Hepatocyte (in vitro differentiated cells): ENCODE data around the gene DNTT. TPM values are rescaled to one million over a fixed set of nuclear protein-coding genes. Genes with fewer than 3 reads are reported as not detected.

Experiments used
- DNase-seq: peaks from one replicate; pipeline ENCODE4 v3.0.0-alpha.2; 2016; ENCODE audit warnings: low spot score
- H2AFZ ChIP-seq: fragments of 200-600 bp; sonication (generic); 2 replicates; pipeline ENCODE4 v1.6.0; 2016; ENCODE audit warnings: antibody characterized with exemption, mild to moderate bottlenecking
- H3K27ac ChIP-seq: fragments of 200-600 bp; sonication (generic); 2 replicates; pipeline ENCODE4 v1.5.1; 2016; ENCODE audit warnings: mild to moderate bottlenecking
- H3K27me3 ChIP-seq: fragments of 200-600 bp; sonication (generic); 2 replicates; pipeline ENCODE4 v1.6.1; 2016
- H3K36me3 ChIP-seq: fragments of 200-600 bp; sonication (generic); replicated peaks from 2 replicates; pipeline ENCODE4 v1.5.1; 2016; ENCODE audit warnings: low read depth; ENCODE audit not compliant: insufficient read depth
- H3K4me1 ChIP-seq: fragments of 200-600 bp; sonication (generic); 2 replicates; pipeline ENCODE4 v1.5.1; 2016; ENCODE audit warnings: mild to moderate bottlenecking, moderate library complexity; ENCODE audit not compliant: insufficient read depth
- H3K4me2 ChIP-seq: fragments of 200-600 bp; sonication (generic); 2 replicates; pipeline ENCODE4 v1.6.0; 2016
- H3K4me3 ChIP-seq: fragments of 200-600 bp; sonication (generic); 2 replicates; pipeline ENCODE4 v1.5.1; 2016; ENCODE audit warnings: mild to moderate bottlenecking
- H3K79me2 ChIP-seq: fragments of 200-600 bp; sonication (generic); 2 replicates; pipeline ENCODE4 v1.6.0; 2017; ENCODE audit warnings: mild to moderate bottlenecking
- H3K9me2 ChIP-seq: fragments of 200-600 bp; sonication (generic); replicated peaks from 2 replicates; pipeline ENCODE4 v1.6.0; 2017; ENCODE audit warnings: mild to moderate bottlenecking; ENCODE audit not compliant: insufficient read depth
- H3K9me3 ChIP-seq: fragments of 200-600 bp; sonication (generic); 2 replicates; pipeline ENCODE4 v1.5.1; 2016; ENCODE audit warnings: low read depth, mild to moderate bottlenecking
- H4K20me1 ChIP-seq: fragments of 200-600 bp; sonication (generic); 2 replicates; pipeline ENCODE4 v1.6.0; 2016; ENCODE audit warnings: mild to moderate bottlenecking; ENCODE audit not compliant: insufficient read depth, poor library complexity, severe bottlenecking
- CTCF ChIP-seq: fragments of 200-600 bp; sonication (generic); IDR thresholded peaks from 2 replicates; pipeline ENCODE4 v1.5.1; 2016; ENCODE audit warnings: antibody characterized with exemption, mild to moderate bottlenecking; ENCODE audit not compliant: poor library complexity
- EZH2 ChIP-seq: fragments of 200-600 bp; sonication (generic); IDR thresholded peaks from 2 replicates; pipeline ENCODE4 v1.6.1; 2016; ENCODE audit warnings: antibody characterized with exemption, mild to moderate bottlenecking, borderline replicate concordance
- EZH2phosphoT487 ChIP-seq: fragments of 200-600 bp; sonication (generic); IDR thresholded peaks from one replicate; pipeline ENCODE4 v1.6.1; 2018; ENCODE audit warnings: antibody characterized with exemption, mild to moderate bottlenecking, low read depth, moderate library complexity; ENCODE audit not compliant: unreplicated experiment, severe bottlenecking
- WGBS: methylation state at CpG from one replicate; pipeline ENCODE4 v1.1.6; 2016; ENCODE audit warnings: low lambda C conversion rate; ENCODE audit errors: missing lambda C conversion rate; 5-methylcytosine and 5-hydroxymethylcytosine counted together
- polyA plus RNA-seq: library from polyadenylated mRNA; unstranded; fragments of >200 nt; fragmentation: Nextera tagmentation; extraction: Ambion mirVana; gene quantifications from 2 replicates; pipeline ENCODE4 v1.2.1, GENCODE V29; 2016
- total RNA-seq: library from RNA; depleted of rRNA; stranded (reverse); fragments of >200 nt; gene quantifications from 2 replicates; pipeline ENCODE4 v1.2.3, GENCODE V29; 2014

The DNTT gene
- total RNA-seq (not detected in 2 replicates), polyA plus RNA-seq (0.10 TPM in 1 of 2 replicates, not detected in the other)

GRCh38 chr10:96304230-96304629, at the start of gene DNTT:
Gene DNTT, plus strand, starts transcription at chr10:96304434. Its CDS starts 64 bp downstream, at chr10:96304498.
- H3K4me2 ChIP-seq, result no peak within 1 kb of the TSS
- no peaks in the 10 kb centered on the region for H3K9me3 ChIP-seq
- no peaks in the 10 kb centered on the region for H3K27me3 ChIP-seq
- 91% methylated on average over 8 of the region's 8 CpGs for WGBS
- H3K79me2 ChIP-seq, result no peaks in the 10 kb centered on the region
- H3K4me1 ChIP-seq, result no peaks in the 10 kb centered on the region
- H2AFZ ChIP-seq, result no peak within 1 kb of the TSS
- DNase-seq, result no peak
- no peaks in the 10 kb centered on the region for H3K9me2 ChIP-seq
- no peaks in the 10 kb centered on the region for H4K20me1 ChIP-seq
- no peak within 1 kb of the TSS for H3K27ac ChIP-seq
- TF ChIP-seq EZH2phosphoT487 (no peak), EZH2 (no peak), CTCF (no peak)
- H3K4me3 ChIP-seq, result no peak within 1 kb of the TSS
- no peaks in the 10 kb centered on the region for H3K36me3 ChIP-seq

GRCh38 chr10:96254976-96255375, 49.3 kb upstream of the DNTT start:
- Histone ChIP-seq H4K20me1 (no peaks in the 10 kb centered on the region), H3K27me3 (no peaks in the 10 kb centered on the region), H3K27ac (no peak overlapping the region), H3K4me1 (no peaks in the 10 kb centered on the region), H3K4me2 (no peak overlapping the region), H3K9me2 (no peaks in the 10 kb centered on the region), H3K4me3 (no peak overlapping the region), H3K79me2 (no peaks in the 10 kb centered on the region), H3K36me3 (no peaks in the 10 kb centered on the region), H2AFZ (no peak overlapping the region), H3K9me3 (no peaks in the 10 kb centered on the region)
- TF ChIP-seq EZH2phosphoT487, result no peak
- no peak for TF ChIP-seq EZH2
- no peak for TF ChIP-seq CTCF
- 78% methylated on average over 5 of the region's 5 CpGs for WGBS
- no peak for DNase-seq

- Histone ChIP-seq H3K27ac (no peak overlapping the region), H3K27me3 (no peaks in the 10 kb centered on the region), H4K20me1 (no peaks in the 10 kb centered on the region), H3K4me3 (no peak overlapping the region), H3K4me2 (no peak overlapping the region), H3K9me2 (no peaks in the 10 kb centered on the region), H3K9me3 (no peaks in the 10 kb centered on the region), H3K36me3 (no peaks in the 10 kb centered on the region), H2AFZ (no peak overlapping the region), H3K79me2 (no peaks in the 10 kb centered on the region), H3K4me1 (no peaks in the 10 kb centered on the region)
- DNase-seq, result no peak
- 63% methylated on average over 6 of the region's 6 CpGs for WGBS
- no peak for TF ChIP-seq CTCF
- TF ChIP-seq EZH2, result no peak
- no peak for TF ChIP-seq EZH2phosphoT487
Measured at GRCh38 chr10:96255549-96256333, 48.5 kb upstream of the DNTT start.
